ENCODE results near the gene MRPL49. TPM values are rescaled to one million over a fixed set of nuclear protein-coding genes. Genes with fewer than 3 reads are reported as not detected.

The MRPL49 gene
- total RNA-seq, 1 experiment from 2014 or later: 76.9 TPM

- H3K4me3 Mint-ChIP-seq (ENCODE audit: unreplicated experiment): peak overlapping the region; percentile 18
- no peak for DNase-seq (ENCODE audit: unreplicated experiment)
- no peak overlapping the region for H3K27ac Mint-ChIP-seq (ENCODE audit: low read depth, unreplicated experiment)
- ChIA-PET CTCF (interaction anchor here (0.6 to 1.1 kb wide), 3 partner anchors 9 to 76 kb away, joined by 4 to 6 read pairs (median 4); partner anchors contain the start of genes FAU and MRPL49), POLR2A (interaction anchor here (2.3 to 8.2 kb wide), 3 partner anchors 9 to 50 kb away, joined by 10 to 157 read pairs (median 138); partner anchors contain the start of genes CAPN1, FAU, MRPL49 and ZNHIT2)
- peaks cover 26% of the 10 kb centered on the region for H3K4me1 Mint-ChIP-seq (ENCODE audit: insufficient read depth, unreplicated experiment)
- intact Hi-C loops (cut with micrococcal nuclease): no loop called here
- BruUV-seq (replicated peaks): no TSS peak
- peaks cover 56% of the 10 kb centered on the region for H3K36me3 Mint-ChIP-seq (ENCODE audit: insufficient read depth, unreplicated experiment)
- no peaks in the 10 kb centered on the region for H3K9me3 Mint-ChIP-seq (ENCODE audit: unreplicated experiment)
- H3K27me3 Mint-ChIP-seq (ENCODE audit: insufficient read depth, unreplicated experiment): no peaks in the 10 kb centered on the region
- TF ChIP-seq CTCF (IDR thresholded peaks at IDR 0.05; ENCODE audit: unreplicated experiment): no peak
These were observed 9.3 kb downstream of the MRPL49 start for GRCh38 chr11:65131417-65131776.

- Mint-ChIP-seq H3K4me1 (ENCODE audit: insufficient read depth, unreplicated experiment) (peaks cover 28% of the 10 kb centered on the region), H3K9me3 (ENCODE audit: unreplicated experiment) (no peaks in the 10 kb centered on the region), H3K36me3 (ENCODE audit: insufficient read depth, unreplicated experiment) (peaks cover 52% of the 10 kb centered on the region), H3K27me3 (ENCODE audit: insufficient read depth, unreplicated experiment) (no peaks in the 10 kb centered on the region), H3K27ac (ENCODE audit: low read depth, unreplicated experiment) (no peak overlapping the region), H3K4me3 (ENCODE audit: unreplicated experiment) (peak overlapping the region; percentile 99)
- no peak for TF ChIP-seq CTCF (IDR thresholded peaks at IDR 0.05; ENCODE audit: unreplicated experiment)
- POLR2A ChIA-PET: interaction anchor here (2.3 to 8.2 kb wide), 3 partner anchors 9 to 49 kb away, joined by 10 to 157 read pairs (median 138); partner anchors contain the start of genes CAPN1, FAU, MRPL49 and ZNHIT2
- intact Hi-C loops (cut with micrococcal nuclease): no loop called here
- CTCF ChIA-PET: interaction anchor here (1.0 kb wide), 1 partner anchor 21 kb away, joined by 4 read pairs; no protein-coding TSS in a partner anchor
- DNase-seq (ENCODE audit: unreplicated experiment): no peak
- no TSS peak for BruUV-seq (replicated peaks)
These were observed 9.7 kb downstream of the MRPL49 start for GRCh38 chr11:65131895-65132237.

GRCh38 chr11:65132238-65132987, 10.3 kb downstream of the MRPL49 start:
- no peaks in the 10 kb centered on the region for H3K27me3 Mint-ChIP-seq (ENCODE audit: insufficient read depth, unreplicated experiment)
- CTCF ChIA-PET: interaction anchor here (0.6 kb wide), 1 partner anchor 12 kb away, joined by 3 read pairs; no protein-coding TSS in a partner anchor
- no peak for TF ChIP-seq CTCF (IDR thresholded peaks at IDR 0.05; ENCODE audit: unreplicated experiment)
- DNase-seq (ENCODE audit: unreplicated experiment): no peak
- H3K36me3 Mint-ChIP-seq (ENCODE audit: insufficient read depth, unreplicated experiment): peaks cover 46% of the 10 kb centered on the region
- intact Hi-C loops (cut with micrococcal nuclease): no loop called here
- H3K4me3 Mint-ChIP-seq (ENCODE audit: unreplicated experiment): peak overlapping the region; percentile 99
- POLR2A ChIA-PET: interaction anchor here (1.4 to 8.2 kb wide), 7 partner anchors 10 to 482 kb away, joined by 3 to 157 read pairs (median 56); partner anchors contain the start of genes CAPN1, FAU, MRPL49 and ZNHIT2
- H3K27ac Mint-ChIP-seq (ENCODE audit: low read depth, unreplicated experiment): peak overlapping the region; percentile 100
- BruUV-seq (replicated peaks): no TSS peak
- H3K9me3 Mint-ChIP-seq (ENCODE audit: unreplicated experiment): no peaks in the 10 kb centered on the region
- H3K4me1 Mint-ChIP-seq (ENCODE audit: insufficient read depth, unreplicated experiment): peaks cover 28% of the 10 kb centered on the region

GRCh38 chr11:65132988-65133700, 11.0 kb downstream of the MRPL49 start:
- DNase-seq (ENCODE audit: unreplicated experiment): peak; percentile 66
- Mint-ChIP-seq H3K27me3 (ENCODE audit: insufficient read depth, unreplicated experiment) (no peaks in the 10 kb centered on the region), H3K4me1 (ENCODE audit: insufficient read depth, unreplicated experiment) (peaks cover 28% of the 10 kb centered on the region), H3K9me3 (ENCODE audit: unreplicated experiment) (no peaks in the 10 kb centered on the region), H3K4me3 (ENCODE audit: unreplicated experiment) (peak overlapping the region; percentile 99), H3K36me3 (ENCODE audit: insufficient read depth, unreplicated experiment) (peaks cover 40% of the 10 kb centered on the region), H3K27ac (ENCODE audit: low read depth, unreplicated experiment) (peak overlapping the region; percentile 100)
- no TSS peak for BruUV-seq (replicated peaks)
- POLR2A ChIA-PET: interaction anchor here (0.7 to 8.2 kb wide), 15 partner anchors 10 to 815 kb away, joined by 3 to 157 read pairs (median 7); partner anchors contain the start of genes ARL2, CAPN1, FAU and MRPL49
- TF ChIP-seq CTCF (IDR thresholded peaks at IDR 0.05; ENCODE audit: unreplicated experiment): no peak
- intact Hi-C loops (cut with micrococcal nuclease): no loop called here
- CTCF ChIA-PET: interaction anchor here (0.6 to 0.8 kb wide), 2 partner anchors 11 to 48 kb away, joined by 3 to 4 read pairs; partner anchors contain the start of gene CAPN1

Data from MCF 10A (cell line).